Epithelial cell of esophagus (primary cell): Measurements from ENCODE around the gene ARNT2.
A peak's percentile ranks its signal among the peaks of the same experiment; 100 is the strongest.

Source experiments
- DNase-seq: peaks from one replicate; pipeline ENCODE4 v3.0.0; 2010; ENCODE audit warnings: low read depth
- H3K4me3 ChIP-seq: 2 replicates; pipeline ENCODE4 v1.5.1; 2011; ENCODE audit warnings: mild to moderate bottlenecking, low read length, control low read depth
- TF ChIP-seq, protein P1 (sequence below): IDR thresholded peaks from 2 replicates; pipeline ENCODE4 v1.5.1; 2011; ENCODE audit warnings: low read depth, mild to moderate bottlenecking, low read length, control low read depth, inconsistent platforms; ENCODE audit not compliant: insufficient read depth; ENCODE audit errors: missing control alignments

ARNT2 gene

DNA sequence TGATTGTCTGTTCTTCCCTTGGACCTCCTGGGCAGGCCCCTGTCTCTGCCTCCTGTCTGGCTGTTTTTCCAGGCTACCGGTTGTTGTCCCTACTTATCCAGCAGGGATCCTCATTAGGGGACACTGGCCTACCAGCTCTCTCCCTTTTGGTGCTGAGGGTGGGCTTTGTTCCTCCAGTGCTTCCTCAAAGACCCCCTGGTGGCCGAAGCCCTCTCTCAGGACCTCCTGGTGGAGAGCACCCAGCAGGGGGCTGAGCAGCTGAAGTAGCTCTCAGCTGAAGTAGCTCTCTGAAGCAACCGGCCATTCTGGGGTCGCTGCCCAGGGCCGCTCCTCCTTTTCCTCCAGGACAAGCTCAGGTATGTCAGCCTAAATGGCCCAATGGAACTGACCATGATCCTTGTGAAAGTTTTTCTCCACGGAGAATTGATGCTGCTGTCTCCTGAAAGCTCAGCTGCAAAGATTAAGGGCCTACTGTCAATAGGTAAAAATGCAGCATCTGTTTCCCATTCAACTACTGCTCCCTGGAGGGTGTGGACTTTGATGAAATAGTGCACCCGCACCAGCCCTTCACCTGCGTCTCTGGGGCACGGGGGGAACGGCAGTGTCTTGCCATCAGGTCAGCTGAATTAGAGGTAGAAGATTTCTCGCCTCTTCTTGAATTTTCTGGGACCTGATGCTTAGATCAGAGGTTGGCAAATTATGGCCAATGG is 27.6 kb downstream of the ARNT2 start:
- no peak overlapping the region for H3K4me3 ChIP-seq
- TF ChIP-seq, protein P1, sequence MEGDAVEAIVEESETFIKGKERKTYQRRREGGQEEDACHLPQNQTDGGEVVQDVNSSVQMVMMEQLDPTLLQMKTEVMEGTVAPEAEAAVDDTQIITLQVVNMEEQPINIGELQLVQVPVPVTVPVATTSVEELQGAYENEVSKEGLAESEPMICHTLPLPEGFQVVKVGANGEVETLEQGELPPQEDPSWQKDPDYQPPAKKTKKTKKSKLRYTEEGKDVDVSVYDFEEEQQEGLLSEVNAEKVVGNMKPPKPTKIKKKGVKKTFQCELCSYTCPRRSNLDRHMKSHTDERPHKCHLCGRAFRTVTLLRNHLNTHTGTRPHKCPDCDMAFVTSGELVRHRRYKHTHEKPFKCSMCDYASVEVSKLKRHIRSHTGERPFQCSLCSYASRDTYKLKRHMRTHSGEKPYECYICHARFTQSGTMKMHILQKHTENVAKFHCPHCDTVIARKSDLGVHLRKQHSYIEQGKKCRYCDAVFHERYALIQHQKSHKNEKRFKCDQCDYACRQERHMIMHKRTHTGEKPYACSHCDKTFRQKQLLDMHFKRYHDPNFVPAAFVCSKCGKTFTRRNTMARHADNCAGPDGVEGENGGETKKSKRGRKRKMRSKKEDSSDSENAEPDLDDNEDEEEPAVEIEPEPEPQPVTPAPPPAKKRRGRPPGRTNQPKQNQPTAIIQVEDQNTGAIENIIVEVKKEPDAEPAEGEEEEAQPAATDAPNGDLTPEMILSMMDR, result no peak
- DNase-seq, result no peak

DNA sequence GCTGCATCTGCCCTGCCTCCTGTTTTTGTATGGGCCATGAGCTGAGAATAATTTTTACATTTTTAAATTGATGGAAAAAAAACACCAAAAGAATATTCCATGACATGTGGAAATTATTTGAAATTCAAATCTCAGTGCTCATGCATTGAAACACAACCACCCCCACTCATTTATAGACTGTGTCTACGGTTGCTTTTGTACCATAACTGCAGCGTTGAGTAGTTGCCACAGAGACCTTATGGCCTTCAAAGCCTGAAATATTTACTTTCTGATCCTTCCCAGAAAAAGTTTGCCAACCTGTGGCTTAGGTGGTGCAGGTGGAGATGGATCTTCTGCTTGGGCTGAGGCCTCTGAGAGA is 28.1 kb downstream of the ARNT2 start:
- TF ChIP-seq, protein P1, result no peak
- DNase-seq, result no peak
- no peak overlapping the region for H3K4me3 ChIP-seq

DNA sequence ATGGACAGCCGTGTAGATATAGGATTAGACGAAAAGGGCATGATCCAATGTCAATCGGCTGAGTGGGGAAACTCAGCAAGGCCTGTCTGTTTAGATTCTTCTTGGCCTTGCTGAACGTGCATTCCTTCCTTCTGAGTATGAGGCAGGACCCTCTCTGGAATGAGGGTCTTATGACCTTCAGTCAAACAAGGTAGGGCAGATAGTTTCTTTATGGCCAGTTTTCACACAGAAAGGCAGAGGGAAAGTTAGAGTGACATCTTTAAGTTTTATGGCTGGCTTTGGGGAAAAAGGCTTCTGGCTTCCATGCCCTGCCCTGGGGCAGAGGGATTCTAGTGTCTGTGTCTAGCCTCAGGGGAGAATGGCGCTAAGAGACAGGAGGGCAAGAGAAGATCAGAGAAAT is 29.7 kb downstream of the ARNT2 start:
- no peak overlapping the region for H3K4me3 ChIP-seq
- TF ChIP-seq, protein P1, result no peak
- no peak for DNase-seq

DNA sequence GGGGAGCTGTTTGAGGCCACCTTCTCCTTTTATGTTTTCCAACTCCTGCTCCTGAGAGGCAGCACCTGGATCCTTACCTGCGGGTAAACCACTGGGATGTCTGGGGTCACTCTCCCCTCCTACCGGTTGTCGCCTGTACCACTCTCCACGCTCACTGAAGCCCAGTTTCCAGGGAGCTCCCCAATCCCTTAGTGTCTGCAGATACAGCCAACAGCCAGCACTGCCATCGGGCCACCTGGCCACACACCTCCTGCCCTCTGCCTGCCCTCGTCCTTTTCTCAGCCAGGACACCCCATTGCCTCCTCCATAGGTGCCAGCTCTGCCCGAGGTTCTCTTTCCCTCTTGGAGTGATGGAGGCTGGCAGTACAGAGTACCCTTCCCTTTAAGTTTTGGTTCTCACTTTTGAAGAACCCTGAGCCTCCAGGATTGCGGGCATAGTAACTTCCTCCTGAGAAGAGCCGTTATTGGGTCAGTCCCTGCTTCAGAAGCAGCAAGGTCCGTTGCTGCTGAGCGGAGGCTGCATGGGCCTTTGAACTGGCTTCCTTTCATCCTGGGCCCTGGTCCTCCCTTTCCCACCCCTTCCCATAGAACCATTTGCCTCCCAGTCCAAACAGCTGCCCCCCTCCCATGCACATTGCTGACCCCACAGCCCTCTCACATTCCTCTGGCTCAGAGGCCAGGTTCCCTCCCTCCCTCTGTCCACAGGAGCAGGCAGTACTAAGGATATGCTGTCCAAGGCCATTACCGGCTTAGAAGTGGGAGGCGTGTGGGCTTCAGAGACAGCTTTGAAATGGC is 30.9 kb downstream of the ARNT2 start:
- TF ChIP-seq, protein P1, result no peak
- DNase-seq, result no peak
- H3K4me3 ChIP-seq, result no peak overlapping the region

DNA sequence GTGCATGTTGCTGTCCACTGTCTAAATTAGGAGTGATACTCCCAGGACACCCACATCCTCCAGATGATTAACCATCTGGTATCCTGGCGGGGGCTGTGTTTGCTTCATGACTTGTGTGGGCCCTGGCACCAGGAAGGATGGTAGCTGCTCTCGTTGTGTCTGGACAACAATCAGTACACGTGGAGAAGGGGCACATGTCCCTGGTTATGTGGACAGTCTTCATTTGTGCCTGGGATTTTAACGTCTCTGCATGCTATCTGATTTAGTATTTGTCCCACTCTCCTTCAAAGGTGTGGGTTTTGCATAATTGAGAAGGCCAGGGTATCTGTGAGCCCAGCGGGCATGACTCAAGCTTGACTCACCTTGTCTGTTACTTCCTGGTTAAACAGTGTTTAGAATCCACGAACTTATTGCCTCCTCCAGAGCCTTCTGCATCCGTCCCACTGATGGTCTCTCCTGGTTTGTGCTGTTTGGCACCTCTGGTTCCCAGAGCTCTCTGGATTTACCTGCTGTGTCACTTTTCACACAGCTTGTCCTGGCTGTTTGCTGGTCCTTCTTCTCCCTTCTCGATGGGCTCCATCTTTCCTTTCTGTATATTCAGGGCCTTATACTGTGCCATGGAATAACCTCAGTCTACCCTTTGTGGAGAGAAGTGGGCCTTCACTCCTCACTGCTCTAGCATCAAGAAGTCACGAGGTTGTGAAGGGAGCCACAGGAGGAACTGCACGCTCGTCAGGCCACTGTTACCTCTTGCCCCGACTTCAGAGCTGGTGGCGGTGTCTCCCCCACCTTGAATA is 32.5 kb downstream of the ARNT2 start:
- TF ChIP-seq, protein P1, result no peak
- DNase-seq, result peak; percentile 91
- no peak overlapping the region for H3K4me3 ChIP-seq

DNA sequence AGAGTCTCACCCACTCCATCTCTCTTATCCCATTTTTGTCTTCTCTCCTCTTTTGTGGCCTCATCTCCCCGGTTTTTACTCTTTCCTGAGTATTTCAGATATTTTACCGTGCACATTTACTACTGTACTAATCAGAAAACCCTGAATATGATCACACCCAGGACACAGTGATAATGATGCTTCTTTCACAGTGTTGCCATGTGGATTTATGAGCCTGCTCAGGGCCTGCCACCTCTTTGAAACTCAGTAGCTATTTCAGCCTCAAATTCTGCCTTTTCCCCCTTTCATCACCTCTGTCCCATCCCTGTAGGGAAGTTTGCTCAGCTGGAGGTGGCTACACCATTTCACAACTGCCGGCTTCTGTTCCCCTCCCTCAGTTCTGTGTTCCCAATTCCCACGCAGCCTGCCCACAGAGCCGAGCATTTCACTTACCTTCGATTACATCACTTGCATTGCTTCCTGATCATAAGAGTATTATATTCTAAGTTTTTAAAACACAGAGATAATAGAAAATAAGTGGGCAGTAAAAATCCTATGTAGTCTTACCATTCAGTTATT is 33.2 kb downstream of the ARNT2 start:
- TF ChIP-seq, protein P1, result no peak
- DNase-seq, result peak; percentile 6
- H3K4me3 ChIP-seq, result no peak overlapping the region
